ENCODE measurements around the gene ZC3H12C.

DNA sequence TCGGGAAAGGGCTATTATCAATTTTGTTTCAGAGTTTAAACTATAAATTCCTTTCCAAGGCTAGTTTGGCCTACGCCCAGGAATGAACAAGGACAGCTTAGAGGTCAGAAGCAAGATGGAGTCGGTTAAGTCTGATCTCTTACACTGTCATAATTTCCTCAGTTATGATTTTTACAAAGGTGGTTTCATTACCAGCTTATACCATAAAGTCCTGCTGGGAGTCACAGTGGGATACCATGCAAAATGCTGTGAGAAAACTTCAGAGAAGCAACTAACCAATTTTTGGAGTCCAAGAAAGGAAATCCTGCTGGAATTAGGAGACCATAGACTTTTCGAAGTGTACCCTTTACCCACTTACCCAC is 17.4 kb upstream of the ZC3H12C start:
- TF ChIP-seq GATA2 (IDR thresholded peaks at IDR 0.05; ENCODE audit: low read depth, low read length) (no peak), GATA3 (IDR thresholded peaks at IDR 0.05; ENCODE audit: low read depth, low read length) (no peak)
